ENCODE results near the gene WEE1.

GRCh38 chr11:9615031-9615451 is 41.6 kb downstream of the WEE1 start:
- TF ChIP-seq POLR2A (IDR thresholded peaks at IDR 0.05; ENCODE audit: low read length) (no peak), GATA1 (IDR thresholded peaks at IDR 0.05; ENCODE audit: low read depth, low read length) (no peak)

Measured in erythroblast (primary cell).